Femur (tissue), 1 donor: Measurements from ENCODE around the gene JHY.

ENCODE experiments used
- DNase-seq: peaks from one replicate; pipeline ENCODE4 v3.0.0-alpha.2; 2017

JHY gene

DNA sequence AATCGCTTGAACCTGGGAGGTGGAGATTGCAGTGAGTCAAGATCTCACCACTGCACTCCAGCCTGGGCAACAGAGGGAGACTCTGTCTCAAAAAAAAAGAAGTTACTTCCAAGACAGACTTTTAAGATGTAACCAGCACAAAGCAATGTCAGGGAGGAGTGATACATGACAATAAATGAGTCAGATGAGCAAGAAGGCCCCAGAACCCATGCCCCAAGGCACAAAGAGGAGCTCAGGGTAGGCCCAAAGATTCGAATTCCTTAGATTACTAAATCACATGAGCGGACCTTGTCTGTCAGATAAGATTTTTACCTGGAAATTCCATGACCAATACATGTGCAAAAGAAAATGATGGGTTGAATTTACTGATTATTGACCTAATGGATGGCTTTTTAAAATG, 10.5 kb upstream of the JHY start:
- no peak for DNase-seq

DNA sequence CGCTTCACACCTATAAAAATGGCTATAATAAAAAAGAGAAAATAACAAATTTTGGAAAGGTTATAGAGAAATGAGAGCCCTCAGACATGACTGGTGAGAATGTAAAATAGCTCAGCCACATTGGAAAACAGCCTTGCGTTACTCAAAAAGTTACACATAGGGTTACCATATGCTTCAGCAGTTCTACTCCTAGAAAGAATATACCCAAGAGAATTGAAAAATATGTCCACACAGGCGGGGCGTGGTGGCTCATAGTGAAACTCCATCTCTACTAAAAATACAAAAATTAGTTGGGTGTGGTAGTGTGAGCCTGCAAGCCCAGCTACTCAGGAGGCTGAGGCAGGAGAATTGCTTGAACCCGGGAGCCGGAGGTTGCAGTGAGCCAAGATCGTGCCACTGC, 7.6 kb upstream of the JHY start:
- no peak for DNase-seq

DNA sequence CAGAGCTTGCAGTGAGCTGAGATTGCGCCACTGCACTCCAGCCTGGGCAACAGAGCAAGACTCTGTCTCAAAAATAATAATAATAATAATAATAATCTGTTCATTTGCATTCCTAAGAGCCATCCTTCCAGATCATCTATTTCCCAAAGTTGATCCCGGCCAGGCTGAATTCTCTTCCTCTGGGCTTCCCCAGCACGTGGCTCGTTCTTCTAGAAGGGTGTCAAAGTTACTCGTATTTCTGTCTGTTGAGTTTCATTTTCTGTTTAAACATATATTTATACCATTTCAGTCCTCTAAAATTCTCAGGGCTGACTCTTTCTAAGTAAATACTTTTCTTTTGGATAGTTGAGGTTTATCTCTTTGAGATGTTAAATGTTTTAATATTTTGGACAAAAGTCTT, 4.8 kb upstream of the JHY start:
- DNase-seq = no peak

GRCh38 chr11:122879785-122880184, 2.8 kb upstream of the JHY start:
- DNase-seq = no peak

GRCh38 chr11:122882857-122883645, 492 bp downstream of the JHY start:
- peak; percentile 72 for DNase-seq

DNA sequence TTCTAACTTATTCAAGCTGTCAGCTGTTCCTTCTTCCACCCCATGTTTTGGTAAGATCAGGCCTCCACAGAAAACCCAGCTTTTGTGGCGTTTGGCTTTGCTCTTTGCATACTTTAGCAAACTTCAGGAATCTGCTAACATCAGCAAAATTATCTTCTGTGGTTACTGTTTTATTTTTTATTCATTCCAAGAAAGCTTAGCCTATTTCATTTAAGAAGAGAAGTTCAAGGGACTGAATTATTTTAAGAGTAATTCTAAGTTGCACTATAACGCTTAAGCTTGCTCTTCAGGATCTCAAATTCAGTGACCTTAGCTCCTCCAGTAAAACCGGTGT, 1.1 kb downstream of the JHY start:
- no peak for DNase-seq

- DNase-seq = no peak
Observed at GRCh38 chr11:122888162-122888561, 5.6 kb downstream of the JHY start.

GRCh38 chr11:122893131-122893530, 10.6 kb downstream of the JHY start:
- DNase-seq = no peak

GRCh38 chr11:122895563-122895962, 13.0 kb downstream of the JHY start:
- no peak for DNase-seq

GRCh38 chr11:122897606-122898210, 15.1 kb downstream of the JHY start:
- no peak for DNase-seq

GRCh38 chr11:122898799-122899198, 16.2 kb downstream of the JHY start:
- no peak for DNase-seq

GRCh38 chr11:122900587-122901202, 18.1 kb downstream of the JHY start:
- DNase-seq = no peak

GRCh38 chr11:122902951-122903350, 20.4 kb downstream of the JHY start:
- DNase-seq = no peak

DNA sequence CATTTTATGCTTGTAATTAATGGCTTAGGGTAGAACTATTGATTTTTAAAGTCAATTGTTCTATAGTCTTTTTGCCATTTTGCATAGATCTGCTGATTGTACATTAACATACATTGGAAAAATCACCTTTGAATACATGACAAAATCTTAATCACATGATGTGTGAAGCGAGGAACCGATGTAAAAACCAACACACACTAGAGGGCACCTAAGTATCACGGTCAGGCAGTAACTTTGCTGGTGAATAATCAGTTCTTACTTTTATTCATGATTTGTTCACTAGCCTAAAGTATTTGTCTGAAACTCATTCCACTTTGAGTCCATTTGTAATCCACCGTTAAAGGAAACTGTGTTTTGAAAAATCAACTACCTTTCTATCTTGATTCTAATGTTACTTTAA, 28.2 kb downstream of the JHY start:
- no peak for DNase-seq

- peak; percentile 25 for DNase-seq
Observed at GRCh38 chr11:122917311-122917710, 34.8 kb downstream of the JHY start.

- no peak for DNase-seq
Observed at GRCh38 chr11:122918734-122919133, 36.2 kb downstream of the JHY start.

GRCh38 chr11:122920579-122920978, 38.0 kb downstream of the JHY start:
- no peak for DNase-seq

DNA sequence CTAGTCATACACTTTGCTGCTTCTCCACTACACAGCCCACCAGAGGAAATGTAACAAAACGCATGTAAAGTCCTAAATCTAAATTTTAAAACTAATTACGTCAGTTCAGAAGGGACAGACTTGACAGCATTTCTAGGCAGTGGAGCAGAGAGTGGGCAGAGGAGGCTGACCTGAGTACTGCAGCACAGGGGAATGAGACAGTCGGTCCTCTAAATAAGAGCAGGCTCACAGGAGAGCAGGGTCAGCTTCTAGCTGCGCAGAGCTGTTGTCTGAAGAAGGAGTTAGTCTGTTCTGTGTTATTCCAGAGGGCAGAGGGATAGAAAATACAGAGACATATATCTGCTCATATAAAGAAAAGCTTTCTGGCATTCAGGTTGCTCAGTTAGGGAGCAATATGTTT, 40.3 kb downstream of the JHY start:
- no peak for DNase-seq

DNA sequence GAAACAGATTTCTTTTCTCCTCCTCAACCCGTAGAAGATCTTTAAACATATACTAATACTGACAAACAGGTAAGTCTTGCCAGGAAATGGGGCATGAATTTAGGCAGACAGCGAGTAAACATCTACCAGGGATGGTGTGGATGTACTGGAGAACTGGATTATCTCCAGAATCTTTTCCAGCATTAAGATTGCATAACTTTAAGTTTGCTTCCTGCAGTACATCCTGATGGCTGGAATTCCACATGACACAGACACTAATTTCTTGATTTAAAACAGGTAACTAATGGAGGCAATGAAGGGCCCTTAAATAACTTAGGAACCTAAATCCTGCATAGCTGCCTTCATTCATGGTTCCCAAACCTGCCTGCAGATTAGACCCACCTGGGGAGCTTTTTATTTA, 40.7 kb downstream of the JHY start:
- no peak for DNase-seq

DNA sequence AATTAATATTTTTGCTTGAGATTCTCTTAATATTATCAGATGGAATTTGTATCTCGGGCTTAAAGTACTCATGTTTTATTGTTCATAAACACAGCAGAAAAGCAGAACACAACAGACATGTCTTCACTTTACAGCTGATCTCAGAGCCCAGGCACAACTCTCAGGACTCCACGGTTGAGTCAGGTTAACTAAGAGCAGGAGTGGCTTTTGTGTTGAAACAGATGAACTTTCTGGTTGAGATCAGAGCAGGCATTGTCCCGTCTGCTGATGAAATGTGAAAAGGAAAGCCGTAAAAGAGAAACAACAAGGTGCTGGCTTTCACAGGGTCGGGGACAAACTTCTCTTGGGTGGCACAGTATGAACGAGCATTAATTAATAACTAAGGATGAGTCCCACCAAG, 49.0 kb downstream of the JHY start:
- DNase-seq = no peak

- no peak for DNase-seq
Observed at GRCh38 chr11:122933416-122933815, 50.9 kb downstream of the JHY start.

- no peak for DNase-seq
Observed at GRCh38 chr11:122937983-122938382, 55.4 kb downstream of the JHY start.

GRCh38 chr11:122938557-122938956, 56.0 kb downstream of the JHY start:
- no peak for DNase-seq

DNA sequence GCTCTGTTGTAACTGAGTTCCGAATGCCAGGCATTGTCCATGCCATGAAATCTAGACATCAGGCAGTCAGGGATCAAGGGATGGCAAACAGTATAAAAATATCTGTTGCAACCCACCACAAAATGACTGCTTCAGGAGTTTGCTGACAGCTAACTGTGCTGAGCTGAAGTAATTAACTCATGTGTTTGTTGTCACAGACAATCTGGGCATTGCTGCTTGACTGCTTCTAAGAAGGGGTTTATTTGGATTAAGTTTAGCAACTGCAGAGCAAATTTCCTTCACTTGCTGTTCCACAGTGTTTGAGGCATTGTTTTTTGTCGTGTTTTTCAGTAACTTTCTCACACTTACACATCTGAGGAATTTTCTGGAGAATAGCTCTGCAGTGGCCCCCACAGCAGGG, 68.7 kb downstream of the JHY start:
- DNase-seq = no peak

- DNase-seq = no peak
Observed at GRCh38 chr11:122954455-122954854, 71.9 kb downstream of the JHY start.
